Kidney capillary endothelial cell (primary cell): ENCODE results near the gene SBDS.

ENCODE experiments used
- DNase-seq: peaks from one replicate; pipeline ENCODE4 v3.0.0-alpha.2; 2018; ENCODE audit warnings: low spot score

SBDS gene

DNA sequence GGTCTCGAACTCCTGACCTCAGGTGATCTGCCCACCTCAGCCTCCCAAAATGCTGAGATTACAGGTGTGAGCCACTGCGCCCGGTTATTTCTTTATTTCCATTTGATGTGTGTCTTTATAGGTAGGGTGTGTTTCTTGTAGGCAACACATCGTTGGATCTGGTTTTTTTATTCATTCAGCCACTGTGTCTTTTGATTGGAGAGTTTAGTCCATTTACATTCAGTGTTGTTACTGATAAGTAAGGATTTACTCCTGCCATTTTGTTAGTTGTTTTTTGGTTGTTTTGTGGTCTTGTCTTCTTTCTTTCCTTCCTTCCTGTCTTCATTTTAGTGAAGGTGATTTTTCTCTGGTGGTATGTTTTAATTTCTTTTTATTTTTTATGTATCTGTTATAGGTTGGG lies 57.4 kb downstream of the SBDS start:
- no peak for DNase-seq
